ENCODE measurements around the gene KLF17.

KLF17 gene

GRCh38 chr1:44118682-44119081, at the start of gene KLF17:
KLF17 (plus strand) TSS chr1:44118821; CDS start chr1:44118908, 87 bp downstream.
- DNase-seq (ENCODE audit: low spot score): no peak

- no peak for DNase-seq (ENCODE audit: low spot score)
Observed at GRCh38 chr1:44071461-44071860, 47.2 kb upstream of the KLF17 start.

GRCh38 chr1:44072204-44072603, 46.4 kb upstream of the KLF17 start:
- DNase-seq (ENCODE audit: low spot score): no peak

- DNase-seq (ENCODE audit: low spot score): no peak
Observed at GRCh38 chr1:44072821-44073220, 45.8 kb upstream of the KLF17 start.

- no peak for DNase-seq (ENCODE audit: low spot score)
Observed at GRCh38 chr1:44073528-44073927, 45.1 kb upstream of the KLF17 start.

- no peak for DNase-seq (ENCODE audit: low spot score)
Observed at GRCh38 chr1:44074415-44074814, 44.2 kb upstream of the KLF17 start.

GRCh38 chr1:44076066-44076465, 42.6 kb upstream of the KLF17 start:
- no peak for DNase-seq (ENCODE audit: low spot score)

GRCh38 chr1:44077421-44077820, 41.2 kb upstream of the KLF17 start:
- no peak for DNase-seq (ENCODE audit: low spot score)

GRCh38 chr1:44078104-44078503, 40.5 kb upstream of the KLF17 start:
- DNase-seq (ENCODE audit: low spot score): no peak

GRCh38 chr1:44079566-44079965, 39.1 kb upstream of the KLF17 start:
- DNase-seq (ENCODE audit: low spot score): no peak

GRCh38 chr1:44084998-44085675, 33.5 kb upstream of the KLF17 start:
- DNase-seq (ENCODE audit: low spot score): no peak

GRCh38 chr1:44086692-44087474, 31.7 kb upstream of the KLF17 start:
- DNase-seq (ENCODE audit: low spot score): no peak

- DNase-seq (ENCODE audit: low spot score): no peak
Observed at GRCh38 chr1:44089371-44090048, 29.1 kb upstream of the KLF17 start.

- DNase-seq (ENCODE audit: low spot score): no peak
Observed at GRCh38 chr1:44090429-44091252, 28.0 kb upstream of the KLF17 start.

- no peak for DNase-seq (ENCODE audit: low spot score)
Observed at GRCh38 chr1:44094047-44094446, 24.6 kb upstream of the KLF17 start.

- no peak for DNase-seq (ENCODE audit: low spot score)
Observed at GRCh38 chr1:44100183-44100868, 18.3 kb upstream of the KLF17 start.

- no peak for DNase-seq (ENCODE audit: low spot score)
Observed at GRCh38 chr1:44101328-44101727, 17.3 kb upstream of the KLF17 start.

- no peak for DNase-seq (ENCODE audit: low spot score)
Observed at GRCh38 chr1:44103270-44104131, 15.1 kb upstream of the KLF17 start.

- DNase-seq (ENCODE audit: low spot score): no peak
Observed at GRCh38 chr1:44105810-44106209, 12.8 kb upstream of the KLF17 start.

- no peak for DNase-seq (ENCODE audit: low spot score)
Observed at GRCh38 chr1:44108241-44108640, 10.4 kb upstream of the KLF17 start.

GRCh38 chr1:44108971-44109370, 9.7 kb upstream of the KLF17 start:
- no peak for DNase-seq (ENCODE audit: low spot score)
